K562 (cell line): ENCODE results near the gene LSM14B. TPM values are rescaled to one million over a fixed set of nuclear protein-coding genes. Genes with fewer than 3 reads are reported as not detected.

Experiments used
- ARID3A ChIP-seq: IDR thresholded peaks from 2 replicates; pipeline ENCODE4 v1.6.1; 2012; ENCODE audit warnings: low read depth, low read length, improper control_type of control experiment, borderline replicate concordance
- ARNT ChIP-seq, 2 experiments: fragments of 450-650 bp; IDR thresholded peaks; 2 replicates each; pipeline ENCODE4 v1.6.1; 2016; ENCODE audit warnings: mild to moderate bottlenecking in 1 of 2
- ATF1 ChIP-seq, 2 experiments: fragments of 450-650 bp in 1 of 2; IDR thresholded peaks; 2 replicates each; pipeline ENCODE4 v1.6.1; 2016; ENCODE audit warnings: missing compliant biosample characterization in 1 of 2, missing genetic modification characterization in 1 of 2
- BMI1 ChIP-seq: fragments of 150-350 bp; IDR thresholded peaks from 2 replicates; pipeline ENCODE4 v1.6.1; 2014; ENCODE audit warnings: low read length
- ELF2 ChIP-seq: fragments of 250-450 bp; sonication (Bioruptor Pico); IDR thresholded peaks from 2 replicates; pipeline ENCODE4 v1.5.0; 2021; ENCODE audit warnings: mild to moderate bottlenecking
- FUS ChIP-seq: fragments of 200-400 bp; formaldehyde crosslinking; optimal IDR thresholded peaks from 2 replicates; pipeline ENCODE3; 2017; ENCODE audit warnings: low read depth, low read length
- KLF10 ChIP-seq: fragments of 250-450 bp; sonication (Bioruptor Pico); IDR thresholded peaks from 2 replicates; pipeline ENCODE4 v1.6.1; 2021; ENCODE audit warnings: matching md5 sums
- MTF1 ChIP-seq: fragments of 250-450 bp; sonication (Bioruptor Pico); IDR thresholded peaks from 2 replicates; pipeline ENCODE4 v1.9.0; 2021; ENCODE audit warnings: moderate library complexity, mild to moderate bottlenecking, inconsistent platforms, borderline replicate concordance
- NFE2 ChIP-seq: IDR thresholded peaks from 2 replicates; pipeline ENCODE4 v1.6.1; 2014; ENCODE audit warnings: antibody characterized with exemption, low read depth
- SIN3B ChIP-seq: fragments of 450-650 bp; IDR thresholded peaks from 2 replicates; pipeline ENCODE4 v1.6.1; 2017; ENCODE audit warnings: low read depth, mild to moderate bottlenecking, moderate library complexity
- ZNF398 ChIP-seq: fragments of 250-450 bp; sonication (Bioruptor Pico); IDR thresholded peaks from 2 replicates; pipeline ENCODE4 v1.8.0; 2021; ENCODE audit warnings: moderate library complexity, mild to moderate bottlenecking, inconsistent platforms
- ZNF436 ChIP-seq: fragments of 250-450, 450-650 bp; sonication (Bioruptor Pico); formaldehyde crosslinking; IDR thresholded peaks from 2 replicates; pipeline ENCODE4 v1.7.0; 2020; ENCODE audit warnings: mild to moderate bottlenecking
- ZNF57 ChIP-seq: fragments of 450-650 bp; formaldehyde crosslinking; IDR thresholded peaks from 2 replicates; pipeline ENCODE4 v1.4.0; 2020; ENCODE audit warnings: mild to moderate bottlenecking, moderate library complexity
- polyA plus RNA-seq, 8 experiments: library from polyadenylated mRNA; depleted of rRNA in 4 of 8; stranded (reverse) in 5 of 8; unstranded in 3 of 8; fragments of >200 nt; fragmentation: Nextera tagmentation in 2 of 8; fragmentation: Illumina TruSeq in 1 of 8; extraction: Ambion mirVana in 2 of 8; extraction: Trizol in 1 of 8; gene quantifications; 2 replicates each; pipeline versions ENCODE4 v1.2.1 to v1.2.3, GENCODE V29; 2011 to 2014; ENCODE audit warnings: inconsistent platforms in 1 of 8, missing spikeins in 1 of 8
- total RNA-seq, 7 experiments: library from RNA; depleted of rRNA in 6 of 7; stranded (reverse); fragments of >200 nt in 6 of 7; fragmentation: Illumina TruSeq in 2 of 7; extraction: Trizol in 2 of 7; gene quantifications; 2 replicates each; pipeline versions ENCODE4 v1.2.1 to v1.2.3, GENCODE V29; 2011 to 2021; ENCODE audit warnings: low replicate concordance in 1 of 7
- TF ChIP-seq, protein P1 (sequence below): sonication (generic); formaldehyde crosslinking; IDR thresholded peaks from 2 replicates; pipeline ENCODE4 v1.8.0; 2022; ENCODE audit warnings: missing genetic modification reagents, mild to moderate bottlenecking, borderline replicate concordance
- TF ChIP-seq, protein P2 (sequence below), 2 experiments: fragments of 450-650 bp in 1 of 2; sonication (generic) in 1 of 2; formaldehyde crosslinking; conservative IDR thresholded peaks; 2 replicates each; pipeline versions ENCODE4 v1.4.0 to v1.8.1; 2020 to 2022; ENCODE audit warnings: mild to moderate bottlenecking in 1 of 2, missing genetic modification reagents in 1 of 2
- TF ChIP-seq, protein P3 (sequence below): fragments of 200-800 bp; sonication (Bioruptor generic); IDR thresholded peaks from 2 replicates; pipeline ENCODE4 v1.6.1; 2017; ENCODE audit warnings: missing genetic modification characterization, missing compliant biosample characterization
- TF ChIP-seq, protein P4 (sequence below): sonication (generic); IDR thresholded peaks from 2 replicates; pipeline ENCODE4 v1.6.1; 2016

LSM14B gene
- total and polyA plus RNA-seq, 9 of the 15 experiments (the other 6 are each of a cell fraction or from before 2014, with no cell fraction given) = 0.66 to 36.0 (median 20.2) TPM

GRCh38 chr20:62182469-62183425 lies 60.5 kb downstream of the LSM14B start, which contains the start of gene MTG2 (continued):
- TF ChIP-seq ARNT (IDR thresholded peaks at IDR 0.05) = 0 out of 4 replicates have a peak, but pooled peaks of 1 of the 2 experiments have one; percentile 23
- TF ChIP-seq, protein P1, sequence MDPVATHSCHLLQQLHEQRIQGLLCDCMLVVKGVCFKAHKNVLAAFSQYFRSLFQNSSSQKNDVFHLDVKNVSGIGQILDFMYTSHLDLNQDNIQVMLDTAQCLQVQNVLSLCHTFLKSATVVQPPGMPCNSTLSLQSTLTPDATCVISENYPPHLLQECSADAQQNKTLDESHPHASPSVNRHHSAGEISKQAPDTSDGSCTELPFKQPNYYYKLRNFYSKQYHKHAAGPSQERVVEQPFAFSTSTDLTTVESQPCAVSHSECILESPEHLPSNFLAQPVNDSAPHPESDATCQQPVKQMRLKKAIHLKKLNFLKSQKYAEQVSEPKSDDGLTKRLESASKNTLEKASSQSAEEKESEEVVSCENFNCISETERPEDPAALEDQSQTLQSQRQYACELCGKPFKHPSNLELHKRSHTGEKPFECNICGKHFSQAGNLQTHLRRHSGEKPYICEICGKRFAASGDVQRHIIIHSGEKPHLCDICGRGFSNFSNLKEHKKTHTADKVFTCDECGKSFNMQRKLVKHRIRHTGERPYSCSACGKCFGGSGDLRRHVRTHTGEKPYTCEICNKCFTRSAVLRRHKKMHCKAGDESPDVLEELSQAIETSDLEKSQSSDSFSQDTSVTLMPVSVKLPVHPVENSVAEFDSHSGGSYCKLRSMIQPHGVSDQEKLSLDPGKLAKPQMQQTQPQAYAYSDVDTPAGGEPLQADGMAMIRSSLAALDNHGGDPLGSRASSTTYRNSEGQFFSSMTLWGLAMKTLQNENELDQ (CRISPR knock-in tag) = no peak
- TF ChIP-seq ARID3A = no peak
- no peak for TF ChIP-seq BMI1
- TF ChIP-seq SIN3B = peak; percentile 96
- TF ChIP-seq ZNF398 (CRISPR knock-in tag) = no peak
- TF ChIP-seq, protein P2, sequence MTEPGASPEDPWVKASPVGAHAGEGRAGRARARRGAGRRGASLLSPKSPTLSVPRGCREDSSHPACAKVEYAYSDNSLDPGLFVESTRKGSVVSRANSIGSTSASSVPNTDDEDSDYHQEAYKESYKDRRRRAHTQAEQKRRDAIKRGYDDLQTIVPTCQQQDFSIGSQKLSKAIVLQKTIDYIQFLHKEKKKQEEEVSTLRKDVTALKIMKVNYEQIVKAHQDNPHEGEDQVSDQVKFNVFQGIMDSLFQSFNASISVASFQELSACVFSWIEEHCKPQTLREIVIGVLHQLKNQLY (CRISPR knock-in tag; conservative IDR thresholded peaks at IDR 0.05) = 0 out of 4 replicates have a peak, but pooled peaks of 1 of the 2 experiments have one; percentile 25
- no peak for TF ChIP-seq NFE2
- TF ChIP-seq ELF2 (CRISPR knock-in tag) = peak; percentile 83
- TF ChIP-seq ZNF436 (CRISPR knock-in tag) = no peak
- TF ChIP-seq KLF10 = no peak
- TF ChIP-seq FUS = peak; percentile 41
- TF ChIP-seq, protein P3, sequence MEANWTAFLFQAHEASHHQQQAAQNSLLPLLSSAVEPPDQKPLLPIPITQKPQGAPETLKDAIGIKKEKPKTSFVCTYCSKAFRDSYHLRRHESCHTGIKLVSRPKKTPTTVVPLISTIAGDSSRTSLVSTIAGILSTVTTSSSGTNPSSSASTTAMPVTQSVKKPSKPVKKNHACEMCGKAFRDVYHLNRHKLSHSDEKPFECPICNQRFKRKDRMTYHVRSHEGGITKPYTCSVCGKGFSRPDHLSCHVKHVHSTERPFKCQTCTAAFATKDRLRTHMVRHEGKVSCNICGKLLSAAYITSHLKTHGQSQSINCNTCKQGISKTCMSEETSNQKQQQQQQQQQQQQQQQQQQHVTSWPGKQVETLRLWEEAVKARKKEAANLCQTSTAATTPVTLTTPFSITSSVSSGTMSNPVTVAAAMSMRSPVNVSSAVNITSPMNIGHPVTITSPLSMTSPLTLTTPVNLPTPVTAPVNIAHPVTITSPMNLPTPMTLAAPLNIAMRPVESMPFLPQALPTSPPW = peak; percentile 77
- TF ChIP-seq ATF1 (CRISPR knock-in tag; IDR thresholded peaks at IDR 0.05) = peak; percentile 90
- TF ChIP-seq ATF1 (tag; IDR thresholded peaks at IDR 0.05) = peak; percentile 97
- no peak for TF ChIP-seq MTF1 (CRISPR knock-in tag)
- peak; percentile 32; the same call in 1 of the 2 replicates for TF ChIP-seq ZNF57 (CRISPR knock-in tag)
- TF ChIP-seq, protein P4, sequence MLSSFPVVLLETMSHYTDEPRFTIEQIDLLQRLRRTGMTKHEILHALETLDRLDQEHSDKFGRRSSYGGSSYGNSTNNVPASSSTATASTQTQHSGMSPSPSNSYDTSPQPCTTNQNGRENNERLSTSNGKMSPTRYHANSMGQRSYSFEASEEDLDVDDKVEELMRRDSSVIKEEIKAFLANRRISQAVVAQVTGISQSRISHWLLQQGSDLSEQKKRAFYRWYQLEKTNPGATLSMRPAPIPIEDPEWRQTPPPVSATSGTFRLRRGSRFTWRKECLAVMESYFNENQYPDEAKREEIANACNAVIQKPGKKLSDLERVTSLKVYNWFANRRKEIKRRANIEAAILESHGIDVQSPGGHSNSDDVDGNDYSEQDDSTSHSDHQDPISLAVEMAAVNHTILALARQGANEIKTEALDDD = no peak
